Fibroblast of the aortic adventitia (primary cell): ENCODE measurements around the gene ZNF213. TPM values are rescaled to one million over a fixed set of nuclear protein-coding genes. Genes with fewer than 3 reads are reported as not detected.
"Not testable (repeated sequence)": the region's sequence is repeated elsewhere in the genome, so short reads cannot be mapped to it uniquely, and the experiment has no call there.

Experiments
- DNase-seq: peaks from one replicate; pipeline ENCODE4 v3.0.0-alpha.2; 2010; ENCODE audit warnings: low read depth
- H3K4me3 ChIP-seq: 2 replicates; pipeline ENCODE4 v1.5.1; 2011; ENCODE audit warnings: low read depth, mild to moderate bottlenecking, control low read depth, low read length, moderate library complexity
- total RNA-seq: library from RNA; depleted of rRNA; stranded (reverse); fragments of >200 nt; gene quantifications from 2 replicates; pipeline ENCODE4 v1.2.3, GENCODE V29; 2012; ENCODE audit warnings: low replicate concordance
- TF ChIP-seq, protein P1 (sequence below): IDR thresholded peaks from 2 replicates; pipeline ENCODE4 v1.5.1; 2011; ENCODE audit warnings: mild to moderate bottlenecking, low read length, control low read depth, inconsistent platforms; ENCODE audit not compliant: insufficient read depth

The ZNF213 gene
- total RNA-seq, 1 donor, result 6.9 TPM

- no peak for DNase-seq
- no peak overlapping the region for H3K4me3 ChIP-seq
Observed at GRCh38 chr16:3173892-3174617, 39.2 kb downstream of the ZNF213 start.

GRCh38 chr16:3174618-3175148 lies 39.9 kb downstream of the ZNF213 start:
- TF ChIP-seq, protein P1, sequence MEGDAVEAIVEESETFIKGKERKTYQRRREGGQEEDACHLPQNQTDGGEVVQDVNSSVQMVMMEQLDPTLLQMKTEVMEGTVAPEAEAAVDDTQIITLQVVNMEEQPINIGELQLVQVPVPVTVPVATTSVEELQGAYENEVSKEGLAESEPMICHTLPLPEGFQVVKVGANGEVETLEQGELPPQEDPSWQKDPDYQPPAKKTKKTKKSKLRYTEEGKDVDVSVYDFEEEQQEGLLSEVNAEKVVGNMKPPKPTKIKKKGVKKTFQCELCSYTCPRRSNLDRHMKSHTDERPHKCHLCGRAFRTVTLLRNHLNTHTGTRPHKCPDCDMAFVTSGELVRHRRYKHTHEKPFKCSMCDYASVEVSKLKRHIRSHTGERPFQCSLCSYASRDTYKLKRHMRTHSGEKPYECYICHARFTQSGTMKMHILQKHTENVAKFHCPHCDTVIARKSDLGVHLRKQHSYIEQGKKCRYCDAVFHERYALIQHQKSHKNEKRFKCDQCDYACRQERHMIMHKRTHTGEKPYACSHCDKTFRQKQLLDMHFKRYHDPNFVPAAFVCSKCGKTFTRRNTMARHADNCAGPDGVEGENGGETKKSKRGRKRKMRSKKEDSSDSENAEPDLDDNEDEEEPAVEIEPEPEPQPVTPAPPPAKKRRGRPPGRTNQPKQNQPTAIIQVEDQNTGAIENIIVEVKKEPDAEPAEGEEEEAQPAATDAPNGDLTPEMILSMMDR, result no peak
- no peak for DNase-seq
- H3K4me3 ChIP-seq, result no peak overlapping the region

More at GRCh38 chr16:3173892-3174617, 39.2 kb downstream of the ZNF213 start:
- TF ChIP-seq, protein P1, result no peak

DNA sequence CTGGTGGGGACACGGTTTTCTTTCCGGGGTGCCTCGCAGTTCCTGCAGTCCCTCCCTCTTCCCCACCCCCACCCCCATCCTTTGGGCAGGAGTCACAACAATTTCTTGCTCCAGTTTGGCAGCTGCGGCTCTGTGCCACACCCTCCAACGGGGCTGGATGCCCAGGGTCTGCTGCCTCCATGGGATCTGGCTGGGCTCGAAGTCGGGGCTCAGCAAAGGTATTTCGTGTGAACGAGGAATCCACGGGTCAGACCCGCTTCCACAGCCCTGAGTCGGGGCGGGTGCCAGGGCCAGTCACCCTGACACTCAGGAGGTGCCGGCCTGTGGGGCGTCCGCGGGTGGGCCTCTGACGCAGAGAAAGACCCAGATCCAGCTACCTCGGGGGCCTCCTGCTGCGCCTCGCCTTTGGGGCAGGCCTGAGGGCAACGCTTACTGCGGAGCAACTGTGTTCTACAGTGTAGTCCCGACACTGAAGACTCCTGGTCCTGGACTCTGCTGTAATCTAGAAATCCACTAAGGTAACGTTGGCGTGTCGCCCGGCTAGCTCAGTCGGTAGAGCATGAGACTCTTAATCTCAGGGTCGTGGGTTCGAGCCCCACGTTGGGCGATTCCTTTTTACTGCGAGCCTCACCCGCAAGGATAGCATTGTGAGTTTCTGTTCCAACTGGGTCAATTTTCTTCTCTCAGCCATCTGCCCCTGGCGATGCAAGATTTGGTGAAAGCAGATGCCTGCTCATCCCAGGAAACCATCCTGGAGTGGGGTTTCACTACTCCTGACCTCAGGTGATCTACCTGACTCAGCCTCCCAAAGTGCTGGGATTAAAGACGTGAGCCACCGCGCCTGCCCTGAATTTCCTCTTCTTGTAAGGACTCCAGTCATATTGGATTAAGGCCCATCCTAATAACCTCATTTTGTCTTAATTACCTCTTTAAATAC lies 40.6 kb downstream of the ZNF213 start:
- no peak for DNase-seq
- no peak overlapping the region for H3K4me3 ChIP-seq
- TF ChIP-seq, protein P1, result no peak

DNA sequence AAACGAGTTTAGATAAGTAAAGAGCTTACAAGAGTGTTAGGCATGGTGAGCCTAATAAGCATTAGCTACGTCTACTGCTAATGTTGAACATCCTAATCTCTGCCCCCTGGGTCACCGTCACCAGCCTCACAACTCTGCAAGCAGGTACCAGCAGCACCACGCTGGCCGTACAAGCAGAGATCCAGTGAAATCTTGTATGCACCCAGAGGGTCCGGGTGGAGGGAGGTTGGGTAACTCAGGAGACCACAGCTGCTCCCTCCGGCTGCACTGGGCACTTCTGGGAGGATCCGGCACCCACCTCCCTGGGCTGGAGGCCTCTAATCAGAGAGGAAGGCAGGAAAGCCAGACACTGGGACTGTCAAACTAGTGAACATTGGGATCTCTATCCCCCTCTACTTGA lies 44.8 kb downstream of the ZNF213 start:
- TF ChIP-seq, protein P1, result no peak
- H3K4me3 ChIP-seq, result no peak overlapping the region
- DNase-seq, result no peak

- TF ChIP-seq, protein P1, result no peak
- DNase-seq, result no peak
- no peak overlapping the region for H3K4me3 ChIP-seq
Observed at GRCh38 chr16:3180445-3180878, 45.6 kb downstream of the ZNF213 start.

- not testable (repeated sequence) for DNase-seq, H3K4me3 ChIP-seq
Observed at GRCh38 chr16:3182293-3182607, 47.4 kb downstream of the ZNF213 start.
